Tibial nerve (tissue), 4 donors: ENCODE results near the gene IL21R. TPM values are rescaled to one million over a fixed set of nuclear protein-coding genes. Genes with fewer than 3 reads are reported as not detected.
A peak's percentile ranks its signal among the peaks of the same experiment; 100 is the strongest.

Experiments
- DNase-seq, 2 donors: peaks; one replicate each; pipeline ENCODE4 v3.0.0-alpha.2; 2019; ENCODE audit warnings: low spot score in 2 of 2
- H3K27ac ChIP-seq, 4 donors: fragments of 200-600 bp; sonication (generic) in 3 of 4; one replicate each; pipeline ENCODE4 v1.5.1; 2017 to 2019; ENCODE audit warnings: mild to moderate bottlenecking in 1 of 4
- H3K27me3 ChIP-seq, 2 donors: fragments of 200-600 bp; sonication (generic) in 1 of 2; one replicate each; pipeline versions ENCODE4 v1.5.1 to v1.6.0; 2017 to 2019
- H3K36me3 ChIP-seq, 3 donors: fragments of 200-600 bp; sonication (generic); one replicate each; pipeline ENCODE4 v1.5.1; 2018 to 2019
- H3K4me1 ChIP-seq, 4 donors: fragments of 200-600 bp; sonication (generic) in 3 of 4; one replicate each; pipeline ENCODE4 v1.5.1; 2017 to 2019
- H3K4me3 ChIP-seq, 4 donors: fragments of 200-600 bp; sonication (generic) in 3 of 4; one replicate each; pipeline ENCODE4 v1.5.1; 2017 to 2019; ENCODE audit warnings: mild to moderate bottlenecking in 1 of 4, moderate library complexity in 1 of 4
- H3K9me3 ChIP-seq, 4 donors: fragments of 200-600 bp; sonication (generic) in 3 of 4; one replicate each; pipeline ENCODE4 v1.5.1; 2017 to 2019
- EP300 ChIP-seq, 2 donors: sonication (generic); formaldehyde crosslinking; IDR thresholded peaks; one replicate each; pipeline ENCODE4 v1.6.1; 2017; ENCODE audit warnings: antibody characterized with exemption in 2 of 2, mild to moderate bottlenecking in 1 of 2
- POLR2A ChIP-seq, 2 donors: fragments of 450-650 bp; IDR thresholded peaks; one replicate each; pipeline ENCODE4 v1.6.1; 2017; ENCODE audit warnings: antibody characterized with exemption in 2 of 2, mild to moderate bottlenecking in 2 of 2, moderate library complexity in 2 of 2
- WGBS, 2 donors: methylation state at CpG; one replicate each; pipeline ENCODE4 v1.1.5; 2018; 5-methylcytosine and 5-hydroxymethylcytosine counted together
- total RNA-seq, 4 donors: library from RNA; depleted of rRNA; stranded (reverse); fragments of >200 nt; gene quantifications; one replicate each; pipeline ENCODE4 v1.1.0, GENCODE V29; 2016
- TF ChIP-seq, protein P1 (sequence below), 5 experiments: fragments of 200-600 bp in 3 of 5; fragments of 450-650 bp in 2 of 5; sonication (generic) in 3 of 5; IDR thresholded peaks; one replicate each; pipeline ENCODE4 v1.5.1; 2016 to 2019; ENCODE audit warnings: antibody characterized with exemption in 5 of 5, mild to moderate bottlenecking in 3 of 5, moderate library complexity in 2 of 5

IL21R gene
- total RNA-seq, 4 donors from 2014 or later: 0.21 to 1.2 TPM; not detected in 2

DNA sequence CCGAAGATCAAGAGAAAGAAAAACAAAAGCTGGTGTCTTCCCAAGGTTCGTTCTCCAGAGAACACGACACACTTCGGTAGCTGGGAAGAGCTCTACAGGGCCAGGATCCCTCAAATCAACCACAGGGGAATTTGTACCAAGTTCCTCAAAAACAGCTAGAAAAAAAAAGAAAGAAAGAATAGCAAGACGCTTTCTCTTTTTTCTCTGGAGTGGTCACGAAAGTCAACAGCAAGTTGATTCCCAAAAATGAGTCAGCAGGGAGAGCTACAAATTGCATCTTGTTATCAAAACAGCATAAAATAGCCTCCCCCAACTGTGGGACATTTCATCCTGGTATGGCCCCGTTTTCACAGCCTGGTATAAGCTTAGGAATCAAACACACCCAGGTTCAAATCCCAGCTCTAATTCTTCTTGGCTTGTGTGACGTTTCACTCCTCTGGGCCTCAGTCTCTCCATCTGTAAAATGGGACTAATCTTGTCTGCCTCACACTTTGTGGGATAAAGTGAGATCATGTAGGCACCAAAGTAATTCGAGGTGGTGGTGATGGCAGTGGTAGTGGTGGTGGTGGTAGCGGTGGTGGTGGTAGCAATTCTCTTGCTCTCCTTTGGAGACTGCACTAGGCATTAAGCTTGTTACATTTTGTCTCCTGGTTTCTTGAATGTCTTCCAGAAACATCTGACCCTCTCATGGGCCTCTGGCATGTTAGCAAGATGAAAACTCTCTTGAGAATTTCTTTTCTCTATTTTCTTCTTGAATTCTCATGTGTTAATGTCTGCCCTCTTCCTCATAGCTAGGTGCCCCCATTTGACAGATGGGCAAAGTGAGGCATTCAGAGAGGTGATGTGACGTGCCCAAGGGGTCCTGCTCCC, 988 bp upstream of the IL21R start:
- peaks cover 0 to 18% (median 7%) of the 10 kb centered on the region in 4 donors for H3K4me1 ChIP-seq
- 44% methylated on average over 11 of the region's 11 CpGs for WGBS, 2 donors
- H3K27me3 ChIP-seq: peaks cover 0 to 8% of the 10 kb centered on the region in 2 donors
- no peak overlapping the region for H3K4me3 ChIP-seq
- no peak for DNase-seq
- TF ChIP-seq POLR2A (IDR thresholded peaks at IDR 0.05): no peak
- TF ChIP-seq, protein P1, sequence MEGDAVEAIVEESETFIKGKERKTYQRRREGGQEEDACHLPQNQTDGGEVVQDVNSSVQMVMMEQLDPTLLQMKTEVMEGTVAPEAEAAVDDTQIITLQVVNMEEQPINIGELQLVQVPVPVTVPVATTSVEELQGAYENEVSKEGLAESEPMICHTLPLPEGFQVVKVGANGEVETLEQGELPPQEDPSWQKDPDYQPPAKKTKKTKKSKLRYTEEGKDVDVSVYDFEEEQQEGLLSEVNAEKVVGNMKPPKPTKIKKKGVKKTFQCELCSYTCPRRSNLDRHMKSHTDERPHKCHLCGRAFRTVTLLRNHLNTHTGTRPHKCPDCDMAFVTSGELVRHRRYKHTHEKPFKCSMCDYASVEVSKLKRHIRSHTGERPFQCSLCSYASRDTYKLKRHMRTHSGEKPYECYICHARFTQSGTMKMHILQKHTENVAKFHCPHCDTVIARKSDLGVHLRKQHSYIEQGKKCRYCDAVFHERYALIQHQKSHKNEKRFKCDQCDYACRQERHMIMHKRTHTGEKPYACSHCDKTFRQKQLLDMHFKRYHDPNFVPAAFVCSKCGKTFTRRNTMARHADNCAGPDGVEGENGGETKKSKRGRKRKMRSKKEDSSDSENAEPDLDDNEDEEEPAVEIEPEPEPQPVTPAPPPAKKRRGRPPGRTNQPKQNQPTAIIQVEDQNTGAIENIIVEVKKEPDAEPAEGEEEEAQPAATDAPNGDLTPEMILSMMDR (IDR thresholded peaks at IDR 0.05): no peak
- TF ChIP-seq EP300 (IDR thresholded peaks at IDR 0.05): no peak
- no peak overlapping the region for H3K27ac ChIP-seq
- peaks cover 0 to 3% (median 0%) of the 10 kb centered on the region in 4 donors for H3K9me3 ChIP-seq
- no peaks in the 10 kb centered on the region for H3K36me3 ChIP-seq

DNA sequence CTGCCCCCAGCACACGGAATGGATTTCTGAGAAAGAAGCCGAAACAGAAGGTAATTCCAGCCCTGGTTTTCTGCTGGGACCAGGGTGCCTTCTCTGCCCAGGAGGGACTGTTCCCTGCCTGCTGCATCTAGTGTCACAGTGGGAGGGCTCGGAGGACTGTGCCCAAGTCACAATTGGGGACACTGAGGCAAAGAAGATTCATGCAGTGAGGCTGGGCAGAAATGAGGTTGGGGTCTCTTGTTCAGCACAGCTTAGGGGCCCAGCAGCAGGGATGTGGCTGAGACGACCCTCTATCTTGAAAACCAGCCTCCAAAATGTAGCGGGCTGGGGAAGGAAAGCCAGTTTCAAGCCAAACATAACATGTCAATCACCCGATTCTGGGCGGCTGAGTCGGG, 592 bp downstream of the IL21R start:
- peak overlapping the region in 1 of 4 donors; percentile 26 for H3K27ac ChIP-seq
- no peaks in the 10 kb centered on the region for H3K9me3 ChIP-seq
- TF ChIP-seq EP300 (IDR thresholded peaks at IDR 0.05) (no peak), POLR2A (IDR thresholded peaks at IDR 0.05) (no peak)
- TF ChIP-seq, protein P1 (IDR thresholded peaks at IDR 0.05): no peak
- DNase-seq: no peak
- WGBS, 2 donors: 65 to 69% methylated on average over 8 of the region's 8 CpGs
- H3K27me3 ChIP-seq: peaks cover 0 to 8% of the 10 kb centered on the region in 2 donors
- peaks cover 0 to 18% (median 7%) of the 10 kb centered on the region in 4 donors for H3K4me1 ChIP-seq
- no peaks in the 10 kb centered on the region for H3K36me3 ChIP-seq
- H3K4me3 ChIP-seq: peak overlapping the region in 2 of 4 donors; percentile 10 to 27

DNA sequence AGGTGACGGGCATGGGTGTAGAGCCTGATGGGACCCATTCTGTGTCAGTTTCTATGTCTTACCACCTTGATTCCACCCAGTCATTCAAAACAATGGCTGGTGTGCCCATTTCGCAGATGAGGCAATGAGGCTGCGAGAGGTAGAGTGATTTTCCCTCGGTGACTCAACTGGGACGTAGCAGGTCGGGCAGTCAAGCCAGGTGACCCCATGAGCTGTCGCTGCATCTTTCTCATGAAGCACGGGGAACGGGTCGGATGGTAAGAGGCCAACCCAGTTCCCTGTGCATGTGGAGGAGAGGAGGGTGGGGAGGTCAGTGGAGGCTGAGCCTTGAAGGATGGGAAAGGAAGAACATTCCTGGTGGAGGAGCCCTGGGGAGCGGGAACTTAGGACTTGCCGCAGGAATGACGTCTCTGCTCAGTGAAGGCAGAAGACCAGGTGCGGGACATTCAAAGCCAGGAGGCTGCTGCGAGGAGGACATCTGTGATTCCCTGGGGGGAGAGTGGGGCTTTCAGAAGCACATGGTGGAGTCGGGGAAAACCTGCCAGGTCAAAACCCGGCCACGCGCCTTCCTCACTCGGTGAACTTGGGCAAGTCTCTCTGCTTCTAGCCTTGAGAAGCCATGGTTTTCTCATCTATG, 1.1 kb downstream of the IL21R start:
- peaks cover 0 to 18% (median 7%) of the 10 kb centered on the region in 4 donors for H3K4me1 ChIP-seq
- DNase-seq: no peak
- H3K27ac ChIP-seq: no peak overlapping the region
- peaks cover 0 to 8% of the 10 kb centered on the region in 2 donors for H3K27me3 ChIP-seq
- TF ChIP-seq POLR2A (IDR thresholded peaks at IDR 0.05): no peak
- TF ChIP-seq EP300 (IDR thresholded peaks at IDR 0.05): no peak
- TF ChIP-seq, protein P1 (IDR thresholded peaks at IDR 0.05): no peak
- peaks cover 0 to under 1% (median 0%) of the 10 kb centered on the region in 4 donors for H3K9me3 ChIP-seq
- 85 to 90% methylated on average over 20 of the region's 20 CpGs for WGBS, 2 donors
- no peaks in the 10 kb centered on the region for H3K36me3 ChIP-seq
- H3K4me3 ChIP-seq: peak overlapping the region in 1 of 4 donors; percentile 27

DNA sequence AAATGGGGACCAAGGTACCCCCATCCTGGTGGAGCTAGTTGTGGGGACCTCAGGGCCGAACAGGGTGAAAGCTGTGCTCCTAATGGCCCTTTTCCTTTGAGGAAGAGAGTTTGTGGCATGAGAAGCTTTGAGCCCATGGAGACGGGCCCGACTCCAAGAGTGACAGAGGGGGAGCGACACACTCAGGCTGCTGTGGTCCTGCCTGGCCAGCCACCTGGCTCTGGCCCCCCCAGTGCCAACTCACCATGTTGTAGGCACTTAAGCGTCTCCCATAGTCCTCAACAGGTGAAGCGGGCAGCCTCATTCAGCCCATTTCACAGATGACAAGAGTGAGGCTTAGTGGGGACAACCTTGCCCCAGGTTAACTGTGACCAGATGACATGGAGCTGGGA, 1.6 kb downstream of the IL21R start:
- Histone ChIP-seq H3K27me3 (peaks cover 0 to 8% of the 10 kb centered on the region in 2 donors), H3K4me1 (peaks cover 0 to 18% (median 7%) of the 10 kb centered on the region in 4 donors)

More for the DNA sequence above, 1.6 kb downstream of the IL21R start:
- DNase-seq: no peak
- H3K9me3 ChIP-seq: peaks cover 0 to 6% (median 0%) of the 10 kb centered on the region in 4 donors
- peak overlapping the region in 1 of 4 donors; percentile 27 for H3K4me3 ChIP-seq
- H3K27ac ChIP-seq: no peak overlapping the region
- TF ChIP-seq POLR2A (IDR thresholded peaks at IDR 0.05) (no peak), EP300 (IDR thresholded peaks at IDR 0.05) (no peak)
- TF ChIP-seq, protein P1 (IDR thresholded peaks at IDR 0.05): no peak
- WGBS, 2 donors: 79 to 83% methylated on average over 4 to 6 of the region's 6 CpGs
- no peaks in the 10 kb centered on the region for H3K36me3 ChIP-seq
